ENCODE measurements around the gene TECPR1.

The TECPR1 gene

DNA sequence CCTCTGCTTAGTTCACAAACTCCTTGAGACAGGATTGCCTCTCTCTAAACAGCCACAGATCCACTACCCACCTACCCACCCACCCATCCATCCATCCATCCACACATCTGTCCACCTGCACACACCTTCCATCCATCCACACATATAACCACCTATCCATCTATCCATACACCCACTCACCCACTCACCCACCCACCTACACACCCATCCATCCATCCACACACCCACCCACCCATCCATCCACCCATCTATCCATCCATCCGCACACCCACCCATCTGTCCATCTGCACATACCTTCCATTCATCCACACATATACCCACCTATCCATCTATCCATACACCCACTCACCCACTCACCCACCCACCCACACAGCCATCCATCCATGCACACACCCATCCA lies 9.7 kb downstream of the TECPR1 start:
- DNase-seq, result no peak

DNA sequence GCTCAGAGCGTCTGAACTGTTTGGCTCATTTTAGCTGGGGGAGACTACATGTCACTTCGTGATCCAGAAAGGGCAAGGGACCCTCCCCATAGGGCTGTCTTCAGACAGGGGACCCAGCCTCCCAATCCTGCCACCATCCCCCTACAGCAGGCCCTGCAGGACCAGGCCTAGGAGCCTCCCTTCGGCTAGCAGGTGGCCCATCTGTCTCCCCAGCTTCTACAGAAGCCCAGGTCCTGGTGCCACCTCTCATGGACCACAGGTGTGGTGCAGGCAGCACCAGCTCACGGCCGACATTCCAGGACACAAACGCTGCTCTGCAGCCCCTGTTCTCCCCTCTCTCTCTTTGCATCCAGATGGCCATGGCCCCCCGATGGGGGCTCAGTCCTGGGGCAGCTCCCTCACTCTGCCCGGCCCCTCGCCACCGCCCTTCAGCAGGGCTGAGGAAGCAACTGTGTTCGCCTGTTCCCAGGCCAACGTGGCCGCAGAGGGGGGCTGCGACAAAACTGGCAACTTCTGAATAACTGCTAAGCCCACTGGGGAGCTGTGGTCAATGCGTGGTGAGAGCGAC lies 10.3 kb downstream of the TECPR1 start:
- DNase-seq, result no peak

DNA sequence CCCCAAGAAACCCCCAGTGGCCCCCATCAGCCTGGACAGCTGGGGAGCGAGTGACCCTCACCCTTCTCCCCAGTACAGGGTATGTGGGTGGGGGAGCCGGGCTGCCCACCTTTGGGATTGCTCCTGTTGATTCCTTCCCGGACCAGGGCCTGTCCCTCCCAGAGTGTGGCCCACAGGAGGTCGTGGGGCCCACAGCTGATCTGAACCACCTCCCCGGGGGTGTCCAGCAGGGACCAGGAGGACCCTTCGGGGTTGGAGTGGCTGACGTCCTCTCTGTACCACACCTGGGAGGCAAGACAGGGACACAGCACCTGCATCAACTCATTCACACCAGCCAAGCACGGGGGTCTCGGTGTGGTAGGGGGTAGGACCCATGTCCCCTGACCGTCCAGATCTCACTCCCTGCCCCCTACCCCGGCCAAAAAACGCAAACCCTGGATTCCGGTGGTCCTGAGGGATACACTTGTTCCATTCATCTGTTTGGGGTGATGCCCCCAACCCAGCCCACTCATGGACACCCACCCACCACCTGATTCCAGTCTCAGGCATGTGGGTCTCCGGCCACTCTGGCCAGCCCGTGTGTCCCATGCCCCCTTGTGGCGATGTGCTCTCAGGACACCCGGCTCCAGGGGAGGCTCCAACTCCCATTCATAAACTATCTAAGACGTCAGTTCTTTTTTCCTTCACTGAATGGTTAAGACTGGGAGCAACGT lies 10.9 kb downstream of the TECPR1 start:
- no peak for DNase-seq

DNA sequence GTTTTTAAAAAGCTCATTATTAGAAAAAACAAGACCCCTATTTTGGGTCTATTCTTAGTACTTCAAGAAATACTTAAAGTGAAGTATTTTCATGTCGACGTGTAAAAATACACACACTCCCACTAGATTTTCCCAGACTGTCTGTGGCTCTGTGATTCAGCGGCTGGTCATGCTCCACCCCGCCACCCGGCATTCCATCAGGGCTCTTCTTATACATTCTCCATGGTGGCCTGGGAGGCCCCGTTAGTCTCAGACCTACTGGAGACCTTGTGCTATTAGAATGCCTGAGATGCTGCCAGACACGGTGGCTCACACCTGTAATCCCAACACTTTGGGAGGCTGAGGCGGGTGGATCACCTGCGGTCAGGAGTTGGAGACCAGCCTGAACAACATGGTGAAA lies 13.1 kb downstream of the TECPR1 start:
- no peak for DNase-seq

DNA sequence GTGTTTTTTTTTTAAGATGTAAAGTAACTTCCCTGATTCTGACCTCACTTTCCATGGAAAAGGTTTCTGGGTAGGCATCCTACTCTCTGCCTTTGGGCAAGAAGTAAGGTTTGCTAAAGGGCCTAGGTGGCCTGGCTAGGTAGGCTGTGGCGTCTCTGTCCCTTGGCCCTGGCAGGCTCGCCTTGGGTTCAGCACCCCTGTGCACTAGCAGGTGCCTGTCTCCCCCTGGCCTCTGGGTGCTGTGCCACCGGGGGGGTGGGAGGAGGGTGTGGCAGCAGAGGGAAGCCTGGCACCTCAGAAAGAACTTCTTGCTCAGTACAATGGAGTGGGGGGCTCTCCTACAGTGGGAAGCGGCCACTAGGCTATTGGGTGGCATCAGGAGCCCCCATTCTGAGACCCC lies 14.0 kb downstream of the TECPR1 start:
- DNase-seq, result no peak

DNA sequence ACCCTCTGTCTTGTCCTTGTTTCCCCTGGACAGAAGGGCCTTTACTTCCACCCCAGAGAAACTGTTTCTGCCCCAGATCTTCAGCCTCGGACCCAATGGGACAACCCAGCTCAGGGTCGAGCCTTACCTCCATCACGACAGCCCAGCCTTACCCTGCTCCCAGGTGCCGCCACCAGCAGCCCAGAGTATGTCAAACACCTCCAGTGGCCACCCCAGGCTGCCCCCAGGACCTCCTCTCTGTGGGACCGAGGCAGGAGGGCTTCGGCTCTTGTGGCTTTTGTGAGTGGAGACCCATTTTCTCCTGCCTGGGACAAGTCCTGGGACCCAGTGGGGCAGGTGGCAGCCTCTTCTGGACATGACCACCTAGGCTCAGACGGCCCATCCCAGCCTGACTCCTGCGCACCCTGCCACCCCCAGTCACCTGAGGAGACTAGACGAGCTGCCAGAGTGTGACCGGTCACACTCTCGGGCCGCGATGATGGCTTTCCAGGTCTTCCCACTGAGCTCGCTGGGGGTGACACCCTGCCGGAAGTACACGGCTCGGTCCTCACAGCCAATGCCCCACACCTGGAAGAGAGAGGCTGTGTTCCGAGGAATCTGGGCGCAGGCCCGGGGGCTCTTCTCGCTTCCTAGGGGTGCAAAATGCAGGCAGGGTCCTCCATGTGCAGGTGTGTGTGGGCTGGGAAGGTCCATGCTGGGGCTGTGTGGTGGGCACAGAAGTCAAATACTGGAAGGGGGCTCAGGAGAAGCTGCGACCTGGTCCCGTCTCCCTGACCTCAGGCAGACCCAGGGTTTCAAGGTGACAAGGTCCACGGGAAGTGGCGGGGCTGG lies 15.5 kb downstream of the TECPR1 start:
- no peak for DNase-seq

DNA sequence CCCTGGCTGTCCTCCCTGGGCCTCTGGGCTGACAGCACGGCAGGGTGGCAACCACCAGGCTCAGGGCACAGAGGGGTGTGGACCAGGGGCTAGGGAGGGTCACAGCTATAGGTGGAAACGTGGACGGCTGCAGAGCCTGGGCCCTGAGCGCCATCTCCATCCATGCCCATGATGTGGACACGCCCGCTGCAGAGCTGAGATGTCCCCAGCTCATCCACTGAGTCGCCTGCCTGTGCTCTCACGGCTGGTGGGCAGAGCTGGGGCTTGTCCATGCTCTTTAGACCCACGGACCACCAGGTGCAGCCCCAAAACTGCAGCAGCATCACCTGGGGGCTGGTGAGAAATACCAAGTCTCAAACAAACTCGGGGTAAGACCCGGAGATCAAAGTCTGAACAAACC lies 16.1 kb downstream of the TECPR1 start:
- no peak for DNase-seq

DNA sequence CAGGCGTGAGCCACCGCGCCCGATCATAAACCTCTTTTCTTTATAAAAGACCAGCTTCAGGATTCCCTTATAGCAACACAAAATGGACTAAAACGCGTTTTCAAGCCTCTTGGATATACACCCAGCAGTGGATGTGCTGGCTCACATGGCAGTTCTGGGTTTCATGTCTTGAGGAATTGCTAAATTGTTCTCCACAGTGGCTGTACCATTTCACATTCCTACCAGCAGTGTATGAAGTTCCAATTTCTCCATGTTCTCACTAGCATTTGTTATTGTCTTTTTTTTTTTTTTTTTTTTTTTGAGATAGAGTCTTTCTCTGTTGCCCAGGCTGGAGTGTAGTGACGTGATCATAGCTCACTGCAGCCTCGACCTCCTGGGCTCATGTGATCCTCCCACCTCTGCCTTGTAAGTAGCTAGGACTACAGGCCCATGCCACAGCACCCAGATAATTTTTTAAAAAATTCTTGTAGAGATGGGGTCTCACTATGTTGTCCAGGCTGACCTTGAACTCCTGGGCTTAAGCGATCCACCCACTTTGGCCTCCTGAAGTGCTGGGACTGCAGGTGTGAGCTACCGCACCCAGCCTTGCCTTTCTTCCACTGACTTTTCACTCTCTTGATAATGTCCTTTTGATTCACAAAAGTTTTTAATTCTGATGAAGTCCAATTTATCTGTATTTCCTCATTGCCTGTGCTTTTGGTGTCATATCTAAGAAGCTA lies 17.4 kb downstream of the TECPR1 start:
- DNase-seq, result no peak

DNA sequence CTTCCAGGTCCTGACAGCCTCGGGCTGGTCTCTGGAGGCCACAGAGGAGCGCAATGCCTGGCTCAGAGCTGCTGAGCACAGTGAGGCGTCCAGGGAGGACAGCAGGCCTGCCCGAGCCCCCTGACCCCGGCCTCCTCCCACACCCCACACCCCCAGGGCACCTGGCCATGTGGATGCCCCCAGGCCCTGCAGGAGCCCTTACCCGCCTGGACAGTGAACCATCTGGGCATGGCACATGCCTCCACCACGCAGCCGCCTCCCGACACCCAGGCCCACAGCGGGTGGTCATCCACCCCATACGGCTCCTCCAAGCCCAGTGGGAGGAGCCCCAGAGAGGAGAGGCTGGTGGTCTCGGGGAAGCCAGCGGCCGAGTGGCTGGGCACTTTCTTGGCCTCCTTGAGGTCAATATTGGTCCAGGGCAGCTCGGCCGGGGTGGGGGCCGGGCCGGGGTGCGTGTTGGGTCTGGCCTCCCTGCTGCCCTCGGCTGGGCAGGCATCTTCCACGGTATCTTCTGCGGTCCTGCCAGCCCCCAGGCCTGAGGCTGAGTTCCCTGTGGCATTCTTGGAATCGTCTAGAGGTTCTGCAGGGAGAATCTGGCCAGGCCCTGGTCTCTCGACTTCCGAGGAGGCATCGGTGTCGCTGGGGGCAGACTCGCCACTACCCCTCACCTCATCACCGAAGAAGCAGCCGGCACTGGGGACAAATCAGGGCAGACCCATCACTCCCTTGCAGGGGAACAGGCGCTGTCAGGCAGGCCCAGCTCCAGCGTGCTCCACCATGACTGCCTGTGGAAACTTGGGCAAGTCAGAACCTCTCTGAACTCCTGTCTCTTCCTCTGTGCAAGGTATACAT lies 18.6 kb downstream of the TECPR1 start:
- DNase-seq, result no peak

DNA sequence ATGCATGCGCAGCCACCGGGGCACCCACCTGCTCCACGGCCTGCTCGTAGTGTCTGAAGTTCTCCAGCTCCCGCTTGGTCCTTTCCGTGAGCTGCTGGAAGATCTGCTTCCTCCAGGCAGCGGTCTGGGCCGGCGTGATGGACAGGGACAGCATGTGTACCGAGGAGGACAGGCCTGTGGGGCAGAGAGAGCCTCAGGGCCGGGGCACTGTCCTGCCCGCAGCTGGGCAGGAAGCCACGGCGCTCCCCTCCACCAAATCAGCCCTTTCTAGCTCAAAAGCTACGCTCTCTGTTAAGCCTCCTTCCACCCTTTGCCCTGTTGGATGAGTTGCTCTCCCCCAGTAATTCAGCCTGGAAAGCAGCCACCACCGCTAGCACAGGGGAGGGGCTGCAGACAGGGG lies 19.2 kb downstream of the TECPR1 start:
- DNase-seq, result no peak

DNA sequence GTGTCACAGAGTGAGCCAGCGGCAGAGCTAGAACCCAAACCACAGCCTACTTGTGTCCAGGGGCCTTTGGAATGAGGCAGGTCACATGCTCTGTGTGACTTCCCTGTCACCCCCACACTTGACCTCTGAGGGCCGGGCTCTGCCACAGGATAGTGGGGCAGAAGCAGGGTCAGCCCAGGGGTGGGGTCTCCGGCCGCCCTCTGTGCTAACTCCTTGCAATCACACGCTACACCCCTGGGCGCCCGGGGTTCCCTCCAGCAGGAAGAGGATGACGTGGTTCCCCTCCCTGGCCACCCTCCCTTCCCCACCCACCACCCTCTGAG lies 19.8 kb downstream of the TECPR1 start:
- no peak for DNase-seq

DNA sequence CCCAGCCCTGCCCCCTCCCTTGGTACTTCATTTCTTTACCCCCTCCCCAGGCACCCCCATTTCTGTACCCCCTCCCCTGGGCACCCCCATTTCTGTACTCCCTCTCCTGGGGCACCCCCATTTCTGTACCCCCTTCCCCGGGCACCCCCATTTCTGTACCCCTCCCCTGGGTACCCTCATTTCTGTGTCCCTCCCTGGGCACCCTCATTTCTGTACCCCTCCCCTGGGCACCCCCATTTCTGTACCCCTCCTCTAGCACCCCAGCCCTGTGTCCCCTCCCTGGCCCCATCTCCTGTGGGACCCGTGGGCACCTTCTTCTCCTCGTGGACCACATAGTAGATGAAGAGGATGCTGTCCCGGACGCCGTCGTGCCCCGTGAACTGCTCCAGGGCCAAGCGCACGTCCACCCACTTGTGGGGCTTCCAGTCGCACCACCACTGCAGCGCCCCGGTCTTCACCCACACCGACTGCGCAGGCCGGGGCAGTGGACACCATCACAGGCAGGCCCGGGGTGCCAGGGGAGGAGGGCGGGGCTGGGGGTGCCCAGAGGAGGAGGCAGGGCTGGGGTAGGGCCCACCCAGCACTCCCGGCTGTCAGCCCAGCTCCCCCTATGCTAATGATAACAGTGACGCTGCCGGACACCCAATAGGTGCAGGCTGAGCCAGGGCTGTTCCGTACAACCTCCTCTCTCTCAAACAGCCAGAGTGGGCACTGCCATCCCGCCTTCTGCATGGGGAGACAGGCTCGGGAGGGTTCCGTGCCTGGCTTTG lies 20.4 kb downstream of the TECPR1 start:
- no peak for DNase-seq

DNA sequence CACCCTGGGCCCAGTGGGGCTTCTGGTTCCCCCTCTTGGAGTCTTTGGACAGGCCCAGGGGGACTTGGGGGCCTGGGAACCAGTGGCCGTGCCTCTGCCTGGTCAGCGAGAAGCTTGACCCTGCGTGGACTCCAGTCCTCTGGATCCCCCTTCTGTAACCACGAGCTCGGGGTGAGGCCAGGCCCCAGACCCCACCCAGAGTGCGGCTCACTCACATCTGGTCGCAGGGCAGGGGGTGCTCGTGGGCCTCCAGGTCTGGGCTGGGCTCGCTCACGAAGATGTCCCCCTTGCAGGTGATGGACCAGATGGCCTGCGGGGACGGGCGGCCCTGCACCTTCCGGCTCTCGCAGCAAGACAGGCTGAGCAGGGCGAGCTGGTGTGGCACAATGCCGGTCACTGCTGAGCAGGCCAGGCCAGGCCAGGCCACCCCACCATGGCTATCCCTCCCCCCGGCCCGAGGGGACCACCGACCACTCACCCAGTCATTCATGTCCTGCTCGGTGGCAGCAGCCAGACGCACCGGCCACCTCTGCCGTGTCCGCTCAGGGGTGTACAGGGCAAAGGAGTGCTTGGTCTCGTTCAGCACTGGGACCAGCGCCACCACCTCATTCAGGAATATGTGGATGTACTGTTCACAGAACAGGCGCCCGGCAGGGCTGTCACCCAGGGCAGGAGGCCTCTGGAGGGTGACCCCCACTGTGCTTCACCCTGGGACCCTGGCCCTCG lies 21.1 kb downstream of the TECPR1 start:
- no peak for DNase-seq

DNA sequence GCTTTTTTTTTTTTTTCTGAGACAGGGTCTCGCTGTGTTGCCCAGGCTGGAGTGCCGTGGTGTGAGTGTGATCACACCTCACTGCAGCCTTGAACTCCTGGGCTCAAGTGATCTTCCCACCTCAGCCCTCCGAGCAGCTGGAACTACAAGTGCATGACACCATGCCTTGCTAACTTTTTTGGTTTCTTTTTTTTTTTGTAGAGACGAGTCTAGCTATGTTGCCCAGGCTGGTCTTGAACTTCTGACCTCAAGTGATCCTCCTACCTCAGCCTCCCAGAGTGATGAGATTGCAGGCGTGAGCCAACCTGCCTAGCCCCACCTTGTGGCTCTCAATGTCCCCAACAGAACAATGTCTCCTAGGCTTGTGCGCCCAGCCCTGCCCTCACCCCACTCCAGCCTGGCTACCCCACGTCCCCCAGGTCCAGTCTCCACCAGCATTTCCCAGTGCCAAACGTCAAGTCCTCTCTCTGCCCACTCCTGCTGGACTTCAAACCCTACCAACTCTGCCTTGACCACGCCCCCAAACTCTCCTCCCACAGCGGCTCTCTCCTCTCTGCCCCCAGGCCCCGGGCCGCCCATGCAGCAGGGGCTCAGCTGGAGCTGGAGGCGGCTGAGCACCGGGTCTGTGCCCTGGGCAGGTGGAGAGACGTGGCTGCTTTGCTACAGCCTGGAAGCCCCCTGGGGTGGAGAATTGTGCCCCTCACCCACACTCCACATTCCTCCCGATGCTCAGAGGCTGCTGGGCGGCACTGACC lies 21.9 kb downstream of the TECPR1 start:
- DNase-seq, result no peak

DNA sequence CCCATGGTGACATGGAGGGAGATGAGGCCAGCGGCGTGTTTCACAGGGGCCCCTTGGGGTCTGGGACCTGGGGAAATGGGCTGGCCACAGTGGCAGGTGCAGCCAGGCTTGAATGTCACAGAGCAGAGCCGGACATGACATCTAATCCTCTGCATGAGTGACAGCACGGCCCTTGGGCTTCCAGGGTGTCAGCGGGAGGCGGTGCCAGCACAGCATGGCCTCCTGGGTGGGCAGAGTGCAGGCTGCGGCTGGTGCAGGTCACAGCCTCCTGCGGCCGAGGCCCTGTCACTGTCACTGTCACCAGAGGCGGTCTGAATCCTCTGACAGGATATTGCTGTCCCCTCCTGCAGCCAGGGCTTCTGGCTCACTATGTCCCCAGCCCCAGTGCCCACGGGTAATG lies 22.6 kb downstream of the TECPR1 start:
- DNase-seq, result no peak

DNA sequence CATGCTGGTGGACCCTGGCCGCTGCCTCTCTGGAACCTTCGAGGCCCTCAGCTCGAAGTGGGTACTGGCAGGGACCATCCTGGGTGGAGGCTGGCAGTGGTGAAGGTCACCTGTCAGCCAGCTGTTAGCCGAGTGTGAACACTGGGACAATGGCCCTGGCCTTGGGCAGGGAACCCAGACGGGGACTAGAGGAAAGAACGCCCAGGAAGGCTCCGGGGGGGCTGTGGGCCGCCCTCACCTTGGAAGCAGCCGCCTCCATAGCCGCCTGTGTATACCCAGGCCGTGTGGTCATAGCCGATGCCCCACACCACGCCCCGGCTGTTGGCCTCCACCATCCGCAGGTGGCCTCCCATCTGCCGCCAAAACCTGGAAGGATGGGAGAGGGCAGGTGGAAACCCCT lies 23.2 kb downstream of the TECPR1 start:
- DNase-seq, result no peak

DNA sequence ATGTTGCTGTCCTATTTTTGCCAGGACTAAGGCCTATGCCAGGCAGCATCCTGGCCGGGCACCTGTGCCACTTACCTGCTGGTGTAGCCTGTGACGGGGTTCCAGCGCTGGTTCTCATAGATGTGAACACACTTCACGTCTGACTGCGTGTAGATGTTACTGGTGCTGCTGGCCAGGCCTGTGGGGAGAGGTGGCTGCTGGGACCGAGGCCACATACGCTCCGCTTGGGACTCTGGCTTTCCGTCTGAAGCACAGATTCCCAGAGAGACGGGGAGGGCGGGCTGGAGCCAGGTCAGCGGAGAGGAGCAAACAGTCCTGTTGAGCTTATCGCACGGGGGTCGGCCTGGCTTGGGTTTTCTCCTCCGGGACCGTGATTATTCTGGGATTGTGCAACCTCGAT lies 24.1 kb downstream of the TECPR1 start:
- no peak for DNase-seq

DNA sequence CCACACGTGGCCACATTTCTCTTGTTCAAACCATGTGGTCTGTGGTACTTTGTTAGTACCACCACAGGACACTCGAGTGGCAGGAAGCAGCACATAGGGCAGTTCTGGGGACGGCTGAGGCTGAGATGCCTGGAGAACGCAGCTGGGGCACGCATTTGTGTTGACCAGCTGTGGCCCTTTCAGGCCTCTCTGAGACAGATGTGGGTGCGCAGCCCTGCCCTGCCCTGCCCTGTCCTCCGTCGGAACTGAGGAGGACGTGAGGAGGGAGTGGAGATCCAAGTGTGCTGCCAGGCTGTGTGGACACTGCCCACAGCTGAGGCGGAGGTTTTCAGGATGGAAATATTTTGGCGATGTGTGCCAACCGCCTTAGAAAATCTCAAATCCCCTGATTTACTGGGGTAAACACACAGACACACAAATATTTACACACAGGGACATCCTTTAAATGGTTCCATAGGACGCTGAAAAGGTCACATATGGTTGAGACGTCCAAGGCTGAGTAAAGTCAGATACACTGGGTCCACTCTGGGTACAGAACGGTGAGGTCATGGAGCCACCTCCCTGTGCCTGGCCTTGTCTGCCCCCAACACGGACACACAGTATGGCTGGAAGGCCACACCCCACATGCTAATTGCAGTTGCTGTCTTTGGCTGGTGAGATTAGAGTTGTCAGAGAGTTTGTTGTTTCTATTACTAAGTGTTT lies 26.0 kb downstream of the TECPR1 start:
- DNase-seq, result no peak

DNA sequence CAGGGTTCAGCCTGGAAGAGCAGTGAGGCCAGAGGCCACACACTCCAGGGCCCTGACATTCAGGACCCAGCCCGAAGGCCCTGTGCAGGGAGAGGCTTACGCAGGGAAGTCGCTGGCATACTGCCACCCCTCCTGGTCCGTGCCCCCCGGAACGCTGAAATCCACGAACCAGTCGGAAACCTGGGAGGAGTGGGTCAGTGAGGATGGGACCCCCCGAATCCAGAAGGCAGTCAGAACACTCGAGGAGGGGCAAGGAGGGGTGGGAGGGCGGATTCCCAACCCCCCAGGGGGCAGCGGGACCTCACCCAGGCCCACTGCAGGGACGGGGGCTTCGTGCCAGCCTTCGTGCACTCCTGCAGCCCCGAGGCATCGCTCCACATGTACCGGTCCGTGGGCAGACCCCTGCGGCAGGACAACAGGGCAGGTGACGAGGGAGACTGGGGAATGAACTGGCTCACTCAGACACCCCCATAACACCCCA lies 27.3 kb downstream of the TECPR1 start:
- no peak for DNase-seq
